ENCODE measurements around the gene JMY. TPM values are rescaled to one million over a fixed set of nuclear protein-coding genes. Genes with fewer than 3 reads are reported as not detected.

The JMY gene
- total RNA-seq, 1 experiment from 2014 or later = 11.7 TPM

DNA sequence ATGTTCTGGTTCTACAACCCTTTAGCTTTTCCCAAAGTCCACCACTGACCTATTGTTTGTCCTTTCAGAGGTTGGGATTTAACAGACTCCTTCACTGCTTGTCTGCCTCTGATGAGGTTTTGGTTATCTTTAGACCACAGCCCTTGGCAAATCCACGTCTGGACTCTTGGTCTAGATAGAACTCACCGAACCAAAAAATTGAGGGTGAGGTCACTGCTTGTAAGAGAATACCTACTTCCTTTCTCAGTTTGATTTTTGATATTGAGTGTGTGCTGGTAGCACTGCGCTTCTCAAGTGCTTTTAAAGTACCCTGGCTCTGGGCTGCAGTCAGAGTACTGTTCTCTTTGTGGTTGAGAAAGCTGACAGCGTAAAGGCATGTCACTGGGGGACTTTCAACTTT lies 61.7 kb downstream of the JMY start:
- intact Hi-C loops (cut with micrococcal nuclease; ENCODE audit: unreplicated experiment) = no loop called here
- peaks cover 22% of the 10 kb centered on the region for H3K4me1 ChIP-seq (replicated peaks; ENCODE audit: insufficient read depth)
- no peaks in the 10 kb centered on the region; the same call in 1 of the 2 replicates for H3K9me2 ChIP-seq (ENCODE audit: insufficient read depth)
- no peak for DNase-seq
- ChIA-PET CTCF (no interaction called here), POLR2A (ENCODE audit: unreplicated experiment) (no interaction called here)
- H3K9me3 ChIP-seq (ENCODE audit: insufficient read depth, low read depth) = no peaks in the 10 kb centered on the region
- H4K20me1 ChIP-seq (ENCODE audit: insufficient read depth) = peaks cover 7% of the 10 kb centered on the region; the same call in 1 of the 2 replicates
- TF ChIP-seq, protein P1, sequence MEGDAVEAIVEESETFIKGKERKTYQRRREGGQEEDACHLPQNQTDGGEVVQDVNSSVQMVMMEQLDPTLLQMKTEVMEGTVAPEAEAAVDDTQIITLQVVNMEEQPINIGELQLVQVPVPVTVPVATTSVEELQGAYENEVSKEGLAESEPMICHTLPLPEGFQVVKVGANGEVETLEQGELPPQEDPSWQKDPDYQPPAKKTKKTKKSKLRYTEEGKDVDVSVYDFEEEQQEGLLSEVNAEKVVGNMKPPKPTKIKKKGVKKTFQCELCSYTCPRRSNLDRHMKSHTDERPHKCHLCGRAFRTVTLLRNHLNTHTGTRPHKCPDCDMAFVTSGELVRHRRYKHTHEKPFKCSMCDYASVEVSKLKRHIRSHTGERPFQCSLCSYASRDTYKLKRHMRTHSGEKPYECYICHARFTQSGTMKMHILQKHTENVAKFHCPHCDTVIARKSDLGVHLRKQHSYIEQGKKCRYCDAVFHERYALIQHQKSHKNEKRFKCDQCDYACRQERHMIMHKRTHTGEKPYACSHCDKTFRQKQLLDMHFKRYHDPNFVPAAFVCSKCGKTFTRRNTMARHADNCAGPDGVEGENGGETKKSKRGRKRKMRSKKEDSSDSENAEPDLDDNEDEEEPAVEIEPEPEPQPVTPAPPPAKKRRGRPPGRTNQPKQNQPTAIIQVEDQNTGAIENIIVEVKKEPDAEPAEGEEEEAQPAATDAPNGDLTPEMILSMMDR (conservative IDR thresholded peaks at IDR 0.05) = no peak
- no peak for TF ChIP-seq EZH2 (IDR thresholded peaks at IDR 0.05; ENCODE audit: low read depth)
- H3K4me2 ChIP-seq = no peak overlapping the region
- H2AFZ ChIP-seq = no peak overlapping the region
- no peak overlapping the region for H3K27ac ChIP-seq
- no peaks in the 10 kb centered on the region for H3K79me2 ChIP-seq (ENCODE audit: low read depth)
- H3F3A ChIP-seq (ENCODE audit: insufficient read depth, low read depth) = peaks cover 13% of the 10 kb centered on the region; the same call in 1 of the 2 replicates
- no peak overlapping the region for H3K4me3 ChIP-seq
- no peaks in the 10 kb centered on the region for H3K27me3 ChIP-seq (ENCODE audit: insufficient read depth, low read depth)
- peaks cover 8% of the 10 kb centered on the region for H3K36me3 ChIP-seq (ENCODE audit: low read depth)
- no TSS peak for BruUV-seq (replicated peaks)

DNA sequence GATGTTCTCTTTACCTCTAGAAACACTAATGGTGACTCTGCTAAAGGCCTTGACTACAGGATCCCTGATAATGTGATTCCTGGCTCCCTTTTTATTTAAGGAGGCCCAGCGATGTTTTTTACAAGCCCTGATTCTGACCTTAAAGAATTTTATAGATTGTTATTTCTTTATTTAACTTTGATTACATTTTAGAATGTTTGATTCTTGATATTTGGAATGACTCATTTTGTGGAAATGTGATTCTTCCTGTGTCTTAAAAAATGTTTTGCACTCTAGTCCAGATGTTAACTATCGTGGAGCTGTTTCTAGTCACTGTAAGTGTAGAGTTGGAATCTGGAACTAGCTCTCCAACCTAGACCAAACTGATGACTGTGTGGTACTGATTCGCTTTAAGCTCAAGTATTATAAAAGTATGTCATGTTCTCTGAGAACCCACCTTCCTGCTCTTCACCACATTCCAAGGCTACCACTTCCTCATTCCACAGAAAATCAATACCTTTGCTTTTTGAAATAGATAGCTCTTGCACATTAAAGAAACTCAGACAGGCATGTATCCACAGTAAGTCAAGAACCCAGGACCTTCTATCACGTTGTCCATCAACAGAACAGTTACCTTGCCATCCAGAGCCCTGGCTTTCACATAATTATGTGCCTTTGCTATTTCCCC lies 65.2 kb downstream of the JMY start:
- intact Hi-C loops (cut with micrococcal nuclease; ENCODE audit: unreplicated experiment) = no loop called here
- POLR2A ChIA-PET (ENCODE audit: unreplicated experiment) = no interaction called here
- DNase-seq = peak in 1 of 2 experiments; percentile 83

DNA sequence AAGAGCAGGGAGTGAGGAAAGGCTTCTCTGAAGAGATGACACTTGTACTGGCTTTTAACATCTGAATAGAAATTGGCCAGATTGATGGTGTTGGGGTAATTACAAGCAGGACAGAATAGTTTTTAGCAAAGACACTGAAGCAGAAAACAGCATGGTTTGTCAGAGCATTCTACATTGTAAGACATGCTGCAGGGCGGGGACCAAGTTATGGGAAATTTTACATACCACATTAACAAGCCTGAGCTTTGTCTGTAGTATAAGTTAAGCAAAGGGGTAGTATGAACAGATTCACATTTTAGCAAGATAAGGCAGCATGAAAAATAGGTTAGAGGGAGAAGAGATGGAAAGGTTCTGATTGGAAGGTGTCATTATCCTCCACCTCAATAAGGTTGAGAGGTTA lies 66.5 kb downstream of the JMY start:
- Histone ChIP-seq H3K4me2 (no peak overlapping the region), H2AFZ (no peak overlapping the region), H3K9me2 (ENCODE audit: insufficient read depth) (no peaks in the 10 kb centered on the region), H3K9me3 (ENCODE audit: insufficient read depth, low read depth) (no peaks in the 10 kb centered on the region), H3K4me1 (replicated peaks; ENCODE audit: insufficient read depth) (peaks cover 22% of the 10 kb centered on the region), H3K4me3 (no peak overlapping the region), H3K27me3 (ENCODE audit: insufficient read depth, low read depth) (no peaks in the 10 kb centered on the region), H3K79me2 (ENCODE audit: low read depth) (no peaks in the 10 kb centered on the region), H3K27ac (no peak overlapping the region), H3K36me3 (ENCODE audit: low read depth) (peaks cover 8% of the 10 kb centered on the region), H4K20me1 (ENCODE audit: insufficient read depth) (no peaks in the 10 kb centered on the region), H3F3A (ENCODE audit: insufficient read depth, low read depth) (peaks cover 13% of the 10 kb centered on the region; the same call in 1 of the 2 replicates)
- DNase-seq = no peak
- TF ChIP-seq, protein P1 (conservative IDR thresholded peaks at IDR 0.05) = no peak
- TF ChIP-seq EZH2 (IDR thresholded peaks at IDR 0.05; ENCODE audit: low read depth) = no peak
- intact Hi-C loops (cut with micrococcal nuclease; ENCODE audit: unreplicated experiment) = no loop called here
- CTCF ChIA-PET = no interaction called here
- no TSS peak for BruUV-seq (replicated peaks)
- POLR2A ChIA-PET (ENCODE audit: unreplicated experiment) = no interaction called here

More for the DNA sequence above, 65.2 kb downstream of the JMY start:
- H3K27ac ChIP-seq = peak overlapping the region; percentile 51
- no peak overlapping the region for H3K4me3 ChIP-seq
- H3K36me3 ChIP-seq (ENCODE audit: low read depth) = peaks cover 8% of the 10 kb centered on the region
- peaks cover 7% of the 10 kb centered on the region; the same call in 1 of the 2 replicates for H4K20me1 ChIP-seq (ENCODE audit: insufficient read depth)
- peak overlapping the region; percentile 23 for H3K4me2 ChIP-seq
- no peak overlapping the region for H2AFZ ChIP-seq
- TF ChIP-seq EZH2 (IDR thresholded peaks at IDR 0.05; ENCODE audit: low read depth) = no peak
- TF ChIP-seq, protein P1 (conservative IDR thresholded peaks at IDR 0.05) = no peak
- no TSS peak for BruUV-seq (replicated peaks)
- H3K79me2 ChIP-seq (ENCODE audit: low read depth) = no peaks in the 10 kb centered on the region
- no peaks in the 10 kb centered on the region for H3K9me3 ChIP-seq (ENCODE audit: insufficient read depth, low read depth)
- H3K27me3 ChIP-seq (ENCODE audit: insufficient read depth, low read depth) = no peaks in the 10 kb centered on the region
- peaks cover 13% of the 10 kb centered on the region; the same call in 1 of the 2 replicates for H3F3A ChIP-seq (ENCODE audit: insufficient read depth, low read depth)
- CTCF ChIA-PET = no interaction called here
- H3K4me1 ChIP-seq (replicated peaks; ENCODE audit: insufficient read depth) = peaks cover 22% of the 10 kb centered on the region
- no peaks in the 10 kb centered on the region; the same call in 1 of the 2 replicates for H3K9me2 ChIP-seq (ENCODE audit: insufficient read depth)

All from PC-9 (cell line).